SK-N-SH (cell line): ENCODE results near the gene CAPS. TPM values are rescaled to one million over a fixed set of nuclear protein-coding genes. Genes with fewer than 3 reads are reported as not detected.

Source experiments
- CTCF ChIA-PET: fragments of 300-600, 350-600 bp; formaldehyde crosslinking; extraction: SDS; loops from one replicate; lab custom pipeline; 2021; lab: Yijun Ruan, JAX
- POLR2A ChIA-PET: fragments of 350-600 bp; sonication (Branson Sonifier 250); formaldehyde crosslinking; extraction: SDS; loops from one replicate; lab custom pipeline; 2020; ENCODE audit warnings: antibody characterized with exemption, inconsistent platforms; lab: Yijun Ruan, JAX
- DNase-seq: peaks from one replicate; pipeline ENCODE4 v3.0.0; 2012
- H2AFZ ChIP-seq: fragments of 200-600 bp; sonication (generic); 2 replicates; pipeline ENCODE4 v1.8.1; 2016; ENCODE audit warnings: antibody characterized with exemption, mild to moderate bottlenecking, low read depth
- H3F3A ChIP-seq: fragments of 200-600 bp; sonication (generic); replicated peaks from 2 replicates; pipeline ENCODE3; 2016; ENCODE audit warnings: antibody characterized with exemption, mild to moderate bottlenecking; ENCODE audit not compliant: insufficient read depth
- H3K27ac ChIP-seq, 2 experiments: fragments of 200-500 bp in 1 of 2; fragments of 200-600 bp in 1 of 2; sonication (Bioruptor generic) in 1 of 2; sonication (generic), shearing (Covaris generic) in 1 of 2; 2 replicates each; pipeline versions ENCODE4 v1.5.1 to v1.6.1; 2014 to 2016; ENCODE audit warnings: low read depth in 2 of 2, inconsistent platforms in 1 of 2, low read length in 1 of 2, mild to moderate bottlenecking in 1 of 2, mixed read lengths in 1 of 2
- H3K27me3 ChIP-seq: fragments of 200-600 bp; sonication (generic), shearing (Covaris generic); 2 replicates; pipeline ENCODE4 v1.6.1; 2016; ENCODE audit warnings: mixed run types; ENCODE audit not compliant: insufficient read depth
- H3K36me3 ChIP-seq, 2 experiments: fragments of 200-500 bp in 1 of 2; fragments of 200-600 bp in 1 of 2; sonication (Bioruptor generic) in 1 of 2; sonication (generic) in 1 of 2; replicated peaks in 1 of 2; 2 replicates each; pipeline versions ENCODE3 to v1.5.1; 2014 to 2016; ENCODE audit warnings: low read length in 1 of 2, mild to moderate bottlenecking in 1 of 2; ENCODE audit not compliant: insufficient read depth in 2 of 2, control insufficient read depth in 1 of 2
- H3K4me1 ChIP-seq, 2 experiments: fragments of 200-500 bp in 1 of 2; fragments of 200-600 bp in 1 of 2; sonication (Bioruptor generic) in 1 of 2; sonication (generic), shearing (Covaris generic) in 1 of 2; 2 replicates each; pipeline versions ENCODE4 v1.5.1 to v1.6.1; 2014 to 2016; ENCODE audit warnings: low read depth in 1 of 2, low read length in 1 of 2, mixed run types in 1 of 2; ENCODE audit not compliant: insufficient read depth in 2 of 2, control insufficient read depth in 1 of 2
- H3K4me2 ChIP-seq: fragments of 200-600 bp; sonication (generic), shearing (Covaris generic); 2 replicates; pipeline ENCODE4 v1.6.1; 2017; ENCODE audit warnings: mixed run types
- H3K4me3 ChIP-seq, 2 experiments: fragments of 200-500 bp in 1 of 2; fragments of 200-600 bp in 1 of 2; sonication (Bioruptor generic) in 1 of 2; sonication (generic), shearing (Covaris generic) in 1 of 2; 2 replicates each; pipeline versions ENCODE4 v1.5.1 to v1.8.1; 2014 to 2016; ENCODE audit warnings: low read depth in 2 of 2, inconsistent platforms in 1 of 2, low read length in 1 of 2, mild to moderate bottlenecking in 1 of 2, mixed read lengths in 1 of 2, moderate library complexity in 1 of 2
- H3K79me2 ChIP-seq: fragments of 200-600 bp; sonication (generic); 2 replicates; pipeline ENCODE4 v1.8.1; 2017; ENCODE audit warnings: mild to moderate bottlenecking; ENCODE audit not compliant: insufficient read depth
- H3K9ac ChIP-seq: fragments of 200-600 bp; sonication (generic); 2 replicates; pipeline ENCODE4 v1.6.1; 2017; ENCODE audit warnings: mixed run types
- H3K9me2 ChIP-seq: fragments of 200-600 bp; sonication (generic); 2 replicates; pipeline ENCODE4 v1.6.1; 2017; ENCODE audit warnings: mixed run types
- H3K9me3 ChIP-seq: fragments of 200-600 bp; sonication (generic); 2 replicates; pipeline ENCODE4 v1.6.1; 2017; ENCODE audit warnings: mixed run types, mild to moderate bottlenecking, moderate library complexity
- H4K20me1 ChIP-seq: fragments of 200-600 bp; sonication (generic); 2 replicates; pipeline ENCODE4 v1.6.1; 2017; ENCODE audit warnings: mild to moderate bottlenecking, mixed run types; ENCODE audit not compliant: insufficient read depth
- CHD2 ChIP-seq: fragments of 150-350 bp; IDR thresholded peaks from 2 replicates; pipeline ENCODE4 v1.6.1; 2018; ENCODE audit warnings: low read length; ENCODE audit not compliant: partially characterized antibody
- ELF1 ChIP-seq: IDR thresholded peaks from 2 replicates; pipeline ENCODE4 v1.4.0; 2012
- EP300 ChIP-seq, 2 experiments: IDR thresholded peaks; 2 replicates each; pipeline versions ENCODE4 v1.4.0 to v1.6.1; 2012; ENCODE audit warnings: borderline replicate concordance in 1 of 2, low read depth in 1 of 2, low read length in 1 of 2
- FOXJ3 ChIP-seq: sonication (generic); formaldehyde crosslinking; IDR thresholded peaks from 2 replicates; pipeline ENCODE4 v1.5.1; 2020; ENCODE audit warnings: mild to moderate bottlenecking, missing genetic modification reagents
- FOXM1 ChIP-seq: IDR thresholded peaks from 2 replicates; pipeline ENCODE4 v1.4.0; 2012; ENCODE audit warnings: low read depth, mild to moderate bottlenecking
- GABPA ChIP-seq: IDR thresholded peaks from 2 replicates; pipeline ENCODE4 v1.4.0; 2012; ENCODE audit warnings: low read depth, mild to moderate bottlenecking
- GATA2 ChIP-seq: sonication (generic); formaldehyde crosslinking; IDR thresholded peaks from 2 replicates; pipeline ENCODE4 v1.5.0; 2020; ENCODE audit warnings: mild to moderate bottlenecking, missing genetic modification reagents
- JUND ChIP-seq: IDR thresholded peaks from 2 replicates; pipeline ENCODE4 v1.4.0; 2012
- MEF2A ChIP-seq: IDR thresholded peaks from 2 replicates; pipeline ENCODE4 v1.4.0; 2012; ENCODE audit warnings: low read depth, borderline replicate concordance
- PBX3 ChIP-seq: IDR thresholded peaks from 2 replicates; pipeline ENCODE4; 2012
- POLR2AphosphoS5 ChIP-seq: IDR thresholded peaks from 2 replicates; pipeline ENCODE4 v1.6.1; 2012; ENCODE audit warnings: low read depth, low read length
- RAD21 ChIP-seq: IDR thresholded peaks from 2 replicates; pipeline ENCODE4 v1.6.1; 2012; ENCODE audit warnings: mild to moderate bottlenecking, low read length
- RCOR1 ChIP-seq: fragments of 150-350 bp; IDR thresholded peaks from 2 replicates; pipeline ENCODE4 v1.6.1; 2017; ENCODE audit warnings: antibody characterized with exemption, low read length
- TAF1 ChIP-seq: IDR thresholded peaks from 2 replicates; pipeline ENCODE4 v1.6.1; 2012; ENCODE audit warnings: low read depth, mild to moderate bottlenecking, low read length, moderate library complexity, borderline replicate concordance
- YY1 ChIP-seq: IDR thresholded peaks from 2 replicates; pipeline ENCODE4 v1.4.0; 2012; ENCODE audit warnings: low read depth, mild to moderate bottlenecking
- ZBTB33 ChIP-seq: IDR thresholded peaks from 2 replicates; pipeline ENCODE4 v1.4.0; 2012; ENCODE audit warnings: low read depth, borderline replicate concordance
- WGBS: methylation state at CpG from one replicate; pipeline ENCODE4 v1.1.6; 2017; ENCODE audit warnings: low lambda C conversion rate; 5-methylcytosine and 5-hydroxymethylcytosine counted together
- polyA plus RNA-seq, 3 experiments: library from polyadenylated mRNA; depleted of rRNA; stranded (reverse); fragments of >200 nt; gene quantifications; 2 replicates each; pipeline ENCODE4 v1.2.3, GENCODE V29; 2012
- TF ChIP-seq, protein P1 (sequence below): IDR thresholded peaks from 2 replicates; pipeline ENCODE4 v1.4.0; 2012; ENCODE audit warnings: low read depth, borderline replicate concordance
- TF ChIP-seq, protein P2 (sequence below): fragments of 200-600 bp; sonication (generic); IDR thresholded peaks from 2 replicates; pipeline ENCODE4 v1.6.1; 2017; ENCODE audit warnings: antibody characterized with exemption, mild to moderate bottlenecking, moderate library complexity

CAPS gene
- polyA plus RNA-seq, 1 of the 3 experiments (the other 2 are of a cell fraction): 13.4 TPM

GRCh38 chr19:5943045-5943444 lies 29.0 kb downstream of the CAPS start (continued):
- TF ChIP-seq ZBTB33 (no peak), FOXJ3 (CRISPR knock-in tag) (no peak), GABPA (no peak)
- TF ChIP-seq, protein P1, sequence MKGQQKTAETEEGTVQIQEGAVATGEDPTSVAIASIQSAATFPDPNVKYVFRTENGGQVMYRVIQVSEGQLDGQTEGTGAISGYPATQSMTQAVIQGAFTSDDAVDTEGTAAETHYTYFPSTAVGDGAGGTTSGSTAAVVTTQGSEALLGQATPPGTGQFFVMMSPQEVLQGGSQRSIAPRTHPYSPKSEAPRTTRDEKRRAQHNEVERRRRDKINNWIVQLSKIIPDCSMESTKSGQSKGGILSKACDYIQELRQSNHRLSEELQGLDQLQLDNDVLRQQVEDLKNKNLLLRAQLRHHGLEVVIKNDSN: no peak

GRCh38 chr19:5943623-5944022 lies 29.6 kb downstream of the CAPS start:
- Histone ChIP-seq H3K9me3 (no peaks in the 10 kb centered on the region), H3F3A (no peaks in the 10 kb centered on the region), H3K36me3 (peaks cover 10 to 33% of the 10 kb centered on the region in 2 experiments), H3K9ac (no peak overlapping the region), H3K9me2 (no peaks in the 10 kb centered on the region), H3K27ac (no peak overlapping the region), H2AFZ (no peak overlapping the region), H3K27me3 (no peaks in the 10 kb centered on the region), H3K4me2 (no peak overlapping the region), H3K4me1 (peaks cover 0 to 19% of the 10 kb centered on the region in 2 experiments; a peak in 1 of 4 replicates), H3K79me2 (peaks cover 66% of the 10 kb centered on the region), H3K4me3 (no peak overlapping the region), H4K20me1 (peaks cover 63% of the 10 kb centered on the region)
- ChIA-PET POLR2A (no interaction called here), CTCF (interaction anchor here (3.9 to 4.5 kb wide), 2 partner anchors 24 to 79 kb away, joined by 19 to 23 read pairs; no protein-coding TSS in a partner anchor)
- TF ChIP-seq ZBTB33 (no peak), GATA2 (no peak), TAF1 (no peak), GABPA (no peak), YY1 (no peak), MEF2A (no peak), ELF1 (no peak), RCOR1 (no peak), FOXJ3 (CRISPR knock-in tag) (no peak), CHD2 (no peak), POLR2AphosphoS5 (no peak), FOXM1 (no peak), JUND (no peak), EP300 (IDR thresholded peaks at IDR 0.05; ENCODE audit: borderline replicate concordance in 1 of 2, low read depth in 1 of 2, low read length in 1 of 2) (no peak), PBX3 (no peak), RAD21 (no peak)
- TF ChIP-seq, protein P2, sequence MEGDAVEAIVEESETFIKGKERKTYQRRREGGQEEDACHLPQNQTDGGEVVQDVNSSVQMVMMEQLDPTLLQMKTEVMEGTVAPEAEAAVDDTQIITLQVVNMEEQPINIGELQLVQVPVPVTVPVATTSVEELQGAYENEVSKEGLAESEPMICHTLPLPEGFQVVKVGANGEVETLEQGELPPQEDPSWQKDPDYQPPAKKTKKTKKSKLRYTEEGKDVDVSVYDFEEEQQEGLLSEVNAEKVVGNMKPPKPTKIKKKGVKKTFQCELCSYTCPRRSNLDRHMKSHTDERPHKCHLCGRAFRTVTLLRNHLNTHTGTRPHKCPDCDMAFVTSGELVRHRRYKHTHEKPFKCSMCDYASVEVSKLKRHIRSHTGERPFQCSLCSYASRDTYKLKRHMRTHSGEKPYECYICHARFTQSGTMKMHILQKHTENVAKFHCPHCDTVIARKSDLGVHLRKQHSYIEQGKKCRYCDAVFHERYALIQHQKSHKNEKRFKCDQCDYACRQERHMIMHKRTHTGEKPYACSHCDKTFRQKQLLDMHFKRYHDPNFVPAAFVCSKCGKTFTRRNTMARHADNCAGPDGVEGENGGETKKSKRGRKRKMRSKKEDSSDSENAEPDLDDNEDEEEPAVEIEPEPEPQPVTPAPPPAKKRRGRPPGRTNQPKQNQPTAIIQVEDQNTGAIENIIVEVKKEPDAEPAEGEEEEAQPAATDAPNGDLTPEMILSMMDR: no peak
- TF ChIP-seq, protein P1: no peak
- WGBS: 90% methylated on average over 8 of the region's 10 CpGs
- DNase-seq: no peak
